HepG2 (cell line): ENCODE results near the gene SCYL1.

Experiments used
- MAX ChIP-seq: IDR thresholded peaks from 2 replicates; pipeline ENCODE4 v1.6.1; 2012; ENCODE audit warnings: inconsistent platforms
- MXI1 ChIP-seq: IDR thresholded peaks from 3 replicates; pipeline ENCODE4 v1.6.1; 2012; ENCODE audit warnings: low read depth, low read length, inconsistent platforms, borderline replicate concordance
- NCOR1 ChIP-seq: fragments of 200-600 bp; sonication (generic); IDR thresholded peaks from 2 replicates; pipeline ENCODE4 v1.7.0; 2017; ENCODE audit warnings: antibody characterized with exemption, low read length, borderline replicate concordance
- POLR2A ChIP-seq, 2 experiments: IDR thresholded peaks; 2 replicates each; pipeline ENCODE4 v1.6.1; 2011; ENCODE audit warnings: low read depth in 2 of 2, low read length in 2 of 2, mild to moderate bottlenecking in 1 of 2, moderate library complexity in 1 of 2; ENCODE audit not compliant: insufficient read depth in 1 of 2
- TCF7L2 ChIP-seq: IDR thresholded peaks from 2 replicates; pipeline ENCODE4 v1.6.1; 2011; ENCODE audit warnings: mild to moderate bottlenecking, low read depth, low read length, moderate library complexity
- ZFP36 ChIP-seq: fragments of 150-350 bp; IDR thresholded peaks from 2 replicates; pipeline ENCODE4 v1.6.1; 2018; ENCODE audit warnings: borderline replicate concordance, low read length, low read depth; ENCODE audit not compliant: partially characterized antibody
- ZKSCAN1 ChIP-seq: fragments of 150-350 bp; IDR thresholded peaks from 2 replicates; pipeline ENCODE4 v1.6.1; 2014; ENCODE audit warnings: low read length
- ZNF777 ChIP-seq: sonication (generic); formaldehyde crosslinking; IDR thresholded peaks from 2 replicates; pipeline ENCODE4 v1.4.0; 2020; ENCODE audit warnings: missing genetic modification reagents
- TF ChIP-seq, protein P1 (sequence below): sonication (generic); formaldehyde crosslinking; IDR thresholded peaks from 2 replicates; pipeline ENCODE4 v1.5.0; 2020; ENCODE audit warnings: mild to moderate bottlenecking, missing genetic modification reagents, moderate library complexity
- TF ChIP-seq, protein P2 (sequence below): sonication (generic); formaldehyde crosslinking; conservative IDR thresholded peaks from 2 replicates; pipeline ENCODE4 v1.4.0; 2020; ENCODE audit warnings: missing genetic modification reagents

DNA sequence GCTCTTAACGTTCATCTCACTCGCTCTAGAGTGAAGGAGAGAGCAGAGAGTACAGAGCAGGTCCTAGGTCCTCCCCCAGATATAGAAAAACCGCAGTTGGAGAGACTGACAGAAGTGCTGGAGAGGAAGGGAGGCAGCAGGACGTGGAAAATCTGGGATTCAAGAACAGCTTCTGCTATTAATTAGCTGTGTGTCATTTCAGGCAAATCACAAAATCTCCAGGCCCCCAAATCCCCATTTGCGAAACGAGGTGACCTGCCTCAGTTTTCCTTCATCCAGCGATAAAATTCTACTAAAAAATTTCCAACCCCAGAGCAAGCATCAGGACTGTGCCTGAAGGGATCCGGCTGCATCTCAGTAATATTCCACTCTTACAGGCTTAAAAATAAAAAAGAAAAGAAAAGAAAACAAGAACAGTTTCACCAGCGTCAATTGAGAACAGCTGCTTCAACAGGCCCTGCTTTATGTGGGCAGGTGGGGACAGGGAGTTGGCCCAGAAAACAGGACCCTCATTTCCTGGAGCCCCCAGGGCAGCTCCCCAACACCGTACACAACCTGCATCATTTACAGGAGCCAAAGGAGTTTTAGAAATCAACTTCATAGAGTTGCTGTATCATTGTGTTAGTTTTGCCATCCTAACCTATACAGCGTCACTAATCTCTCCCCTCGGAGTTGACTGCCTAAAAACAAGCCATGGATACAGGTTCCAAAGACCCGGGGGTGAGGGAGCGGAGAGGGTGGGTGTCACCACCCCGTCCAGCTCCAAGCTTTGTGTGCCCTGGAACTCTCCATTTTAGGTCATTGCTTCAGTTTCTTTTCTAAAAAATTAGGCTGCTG lies 28.4 kb upstream of the SCYL1 start:
- TF ChIP-seq MAX (no peak), NCOR1 (no peak), MXI1 (no peak), ZFP36 (no peak), ZNF777 (CRISPR knock-in tag) (no peak), ZKSCAN1 (no peak), POLR2A (IDR thresholded peaks at IDR 0.05; ENCODE audit: insufficient read depth in 1 of 2, low read depth in 2 of 2, low read length in 2 of 2) (no peak), TCF7L2 (no peak)
- TF ChIP-seq, protein P1, sequence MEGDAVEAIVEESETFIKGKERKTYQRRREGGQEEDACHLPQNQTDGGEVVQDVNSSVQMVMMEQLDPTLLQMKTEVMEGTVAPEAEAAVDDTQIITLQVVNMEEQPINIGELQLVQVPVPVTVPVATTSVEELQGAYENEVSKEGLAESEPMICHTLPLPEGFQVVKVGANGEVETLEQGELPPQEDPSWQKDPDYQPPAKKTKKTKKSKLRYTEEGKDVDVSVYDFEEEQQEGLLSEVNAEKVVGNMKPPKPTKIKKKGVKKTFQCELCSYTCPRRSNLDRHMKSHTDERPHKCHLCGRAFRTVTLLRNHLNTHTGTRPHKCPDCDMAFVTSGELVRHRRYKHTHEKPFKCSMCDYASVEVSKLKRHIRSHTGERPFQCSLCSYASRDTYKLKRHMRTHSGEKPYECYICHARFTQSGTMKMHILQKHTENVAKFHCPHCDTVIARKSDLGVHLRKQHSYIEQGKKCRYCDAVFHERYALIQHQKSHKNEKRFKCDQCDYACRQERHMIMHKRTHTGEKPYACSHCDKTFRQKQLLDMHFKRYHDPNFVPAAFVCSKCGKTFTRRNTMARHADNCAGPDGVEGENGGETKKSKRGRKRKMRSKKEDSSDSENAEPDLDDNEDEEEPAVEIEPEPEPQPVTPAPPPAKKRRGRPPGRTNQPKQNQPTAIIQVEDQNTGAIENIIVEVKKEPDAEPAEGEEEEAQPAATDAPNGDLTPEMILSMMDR (CRISPR knock-in tag), result no peak
- TF ChIP-seq, protein P2, sequence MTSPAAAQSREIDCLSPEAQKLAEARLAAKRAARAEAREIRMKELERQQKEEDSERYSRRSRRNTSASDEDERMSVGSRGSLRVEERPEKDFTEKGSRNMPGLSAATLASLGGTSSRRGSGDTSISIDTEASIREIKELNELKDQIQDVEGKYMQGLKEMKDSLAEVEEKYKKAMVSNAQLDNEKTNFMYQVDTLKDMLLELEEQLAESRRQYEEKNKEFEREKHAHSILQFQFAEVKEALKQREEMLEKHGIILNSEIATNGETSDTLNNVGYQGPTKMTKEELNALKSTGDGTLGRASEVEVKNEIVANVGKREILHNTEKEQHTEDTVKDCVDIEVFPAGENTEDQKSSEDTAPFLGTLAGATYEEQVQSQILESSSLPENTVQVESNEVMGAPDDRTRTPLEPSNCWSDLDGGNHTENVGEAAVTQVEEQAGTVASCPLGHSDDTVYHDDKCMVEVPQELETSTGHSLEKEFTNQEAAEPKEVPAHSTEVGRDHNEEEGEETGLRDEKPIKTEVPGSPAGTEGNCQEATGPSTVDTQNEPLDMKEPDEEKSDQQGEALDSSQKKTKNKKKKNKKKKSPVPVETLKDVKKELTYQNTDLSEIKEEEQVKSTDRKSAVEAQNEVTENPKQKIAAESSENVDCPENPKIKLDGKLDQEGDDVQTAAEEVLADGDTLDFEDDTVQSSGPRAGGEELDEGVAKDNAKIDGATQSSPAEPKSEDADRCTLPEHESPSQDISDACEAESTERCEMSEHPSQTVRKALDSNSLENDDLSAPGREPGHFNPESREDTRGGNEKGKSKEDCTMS (CRISPR knock-in tag), result no peak
